ENCODE data around the gene NEK11.

- no peak for TF ChIP-seq CTCF (conservative IDR thresholded peaks at IDR 0.05)
- no peak for TF ChIP-seq EZH2 (IDR thresholded peaks at IDR 0.05; ENCODE audit: low read depth)
These were observed 21.4 kb downstream of the NEK11 start for GRCh38 chr3:131048030-131048429.

Measured in PC-9 (cell line).